ENCODE results near the gene CDH13. TPM values are rescaled to one million over a fixed set of nuclear protein-coding genes. Genes with fewer than 3 reads are reported as not detected.

Gene CDH13
- total RNA-seq, 1 donor from 2014 or later, result 28.9 TPM

GRCh38 chr16:82628711-82629110 lies 1.9 kb downstream of the CDH13 start:
- no peak for DNase-seq

GRCh38 chr16:82629441-82630027 lies 2.8 kb downstream of the CDH13 start:
- no peak for DNase-seq

GRCh38 chr16:82630219-82630618 lies 3.5 kb downstream of the CDH13 start:
- no peak for DNase-seq

DNA sequence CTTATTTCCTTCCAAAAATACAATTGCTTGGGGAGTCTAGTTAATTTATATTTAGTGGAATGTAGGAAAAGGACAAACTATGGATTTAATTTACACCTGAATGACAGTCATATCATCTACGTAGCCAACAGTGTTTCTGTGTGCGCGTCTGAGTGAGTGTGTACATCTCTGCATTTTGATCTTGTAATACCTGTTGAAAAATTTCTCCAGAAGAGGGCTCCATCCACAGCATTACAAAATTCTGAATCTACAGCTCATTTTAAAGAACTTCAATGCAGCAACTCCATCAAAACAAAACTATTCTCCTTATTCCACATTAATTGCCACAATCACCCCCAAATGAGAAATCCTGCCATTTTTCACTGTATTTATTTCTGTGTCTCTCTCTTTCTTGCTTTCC lies 3.9 kb downstream of the CDH13 start:
- no peak for DNase-seq

DNA sequence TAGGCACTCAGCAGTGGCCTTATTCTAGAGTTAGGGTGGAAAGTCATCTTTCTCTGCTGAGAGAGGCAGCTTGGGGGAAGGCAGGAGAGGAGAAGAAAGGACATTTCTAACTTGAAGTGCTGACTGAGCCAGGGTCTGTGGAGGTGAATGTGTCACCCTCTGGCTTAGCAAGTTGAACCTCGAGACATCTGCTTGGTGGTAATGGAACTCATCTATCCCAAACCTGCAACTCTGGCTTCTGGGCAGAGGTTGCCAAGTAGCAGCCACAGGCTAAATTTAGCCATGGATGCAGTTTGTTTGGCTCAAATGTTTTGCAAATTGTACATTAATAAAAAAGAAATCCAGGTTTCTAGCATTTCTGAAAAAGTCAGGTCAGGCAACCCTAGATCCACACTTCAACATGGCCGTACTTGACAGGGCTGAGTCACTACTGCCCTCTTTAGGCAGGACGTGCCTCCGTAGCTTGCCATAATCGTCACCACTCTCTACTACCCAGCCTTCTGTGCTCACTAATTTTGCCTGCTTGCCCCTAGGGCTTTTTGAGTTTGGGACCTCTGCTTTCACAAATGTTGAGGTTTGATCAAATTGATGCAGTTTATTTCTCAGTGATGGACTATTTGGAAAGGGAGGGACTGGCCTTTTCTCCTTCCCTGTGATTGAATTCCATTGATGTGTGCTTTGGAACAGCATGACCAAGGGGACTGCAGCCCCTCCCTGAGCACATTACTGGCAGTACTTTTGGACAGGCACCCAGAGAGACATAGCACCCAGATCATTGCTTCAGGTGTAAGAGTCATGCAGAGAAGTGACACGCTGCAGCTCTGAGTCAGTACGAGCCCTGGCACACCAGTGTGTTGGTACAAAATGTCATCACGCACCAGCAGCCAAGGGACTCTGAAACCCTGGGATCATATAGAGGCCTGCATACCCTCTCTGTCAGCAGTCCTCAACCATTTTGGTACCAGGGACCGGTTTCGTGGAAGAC lies 5.2 kb downstream of the CDH13 start:
- DNase-seq, result no peak

DNA sequence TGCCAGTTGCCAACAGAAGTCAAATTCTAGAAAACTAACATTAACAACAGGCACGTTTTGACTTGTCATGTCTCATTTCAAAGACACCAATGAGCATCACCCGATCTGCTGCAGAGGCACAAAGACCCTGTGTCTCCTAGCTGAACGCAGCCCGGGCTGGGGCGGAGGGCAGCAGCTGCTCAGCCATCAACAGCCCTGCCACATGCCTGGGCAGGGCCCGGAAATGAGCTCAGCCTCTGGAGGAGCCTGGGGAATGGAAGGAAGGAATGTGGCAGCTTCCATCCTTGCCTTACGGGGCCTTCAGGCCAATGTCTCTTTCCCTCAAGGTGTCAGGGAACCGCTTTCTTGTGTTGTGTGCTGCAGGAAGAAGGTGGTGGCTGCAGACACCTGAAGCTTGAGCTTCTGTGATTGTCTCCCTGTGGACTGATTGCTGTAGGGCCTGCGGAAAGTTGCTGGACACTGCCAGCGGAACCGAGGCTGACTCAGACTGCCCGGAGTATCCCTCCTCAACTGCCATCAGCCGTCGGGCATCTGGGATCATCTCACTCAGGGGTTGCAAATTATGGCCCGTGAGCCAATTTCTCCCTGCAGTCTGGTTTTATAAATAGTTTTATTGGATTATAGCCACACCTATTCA lies 7.3 kb downstream of the CDH13 start:
- DNase-seq, result peak; percentile 32

- DNase-seq, result no peak
These were observed 8.3 kb downstream of the CDH13 start for GRCh38 chr16:82634955-82635610.

DNA sequence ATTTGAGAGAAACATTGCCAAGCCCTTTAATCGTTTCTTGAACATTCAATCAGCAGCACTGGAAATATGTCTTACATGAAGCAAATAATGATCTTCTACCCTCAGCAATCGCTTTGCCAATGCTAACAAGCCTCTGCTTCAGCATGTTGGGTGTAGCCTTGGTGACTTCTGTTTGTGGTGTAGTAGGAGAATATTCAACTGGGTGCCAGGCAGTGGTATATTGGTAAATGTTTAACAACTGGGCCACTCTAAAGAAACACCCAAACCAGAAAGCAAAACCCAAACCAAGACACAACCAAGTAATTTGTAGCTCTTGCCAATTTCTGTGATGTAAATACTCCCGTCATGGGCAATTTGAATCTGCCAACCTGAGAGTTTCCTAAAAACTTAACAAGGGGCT lies 9.7 kb downstream of the CDH13 start:
- DNase-seq, result no peak

DNA sequence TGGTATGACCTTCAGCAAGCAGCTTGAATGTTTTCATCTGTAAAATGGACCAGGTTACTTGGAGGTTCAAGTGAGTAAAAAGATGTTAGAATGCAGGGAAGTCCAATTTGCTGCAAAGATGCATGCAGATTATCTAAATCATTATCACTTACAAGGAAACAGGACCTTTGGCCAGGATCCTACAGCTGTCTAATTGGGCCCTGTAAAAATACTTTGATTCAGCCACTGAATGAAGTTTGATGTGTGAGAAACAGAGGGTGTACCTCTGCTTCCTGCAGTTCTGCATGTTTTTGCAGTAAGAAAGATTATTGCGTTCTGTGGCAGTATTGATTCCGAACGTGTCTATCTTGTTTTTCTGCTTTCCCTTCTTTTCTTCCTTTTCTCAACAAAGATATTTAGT lies 10.2 kb downstream of the CDH13 start:
- no peak for DNase-seq

GRCh38 chr16:82638095-82638798 lies 11.5 kb downstream of the CDH13 start:
- DNase-seq, result no peak

DNA sequence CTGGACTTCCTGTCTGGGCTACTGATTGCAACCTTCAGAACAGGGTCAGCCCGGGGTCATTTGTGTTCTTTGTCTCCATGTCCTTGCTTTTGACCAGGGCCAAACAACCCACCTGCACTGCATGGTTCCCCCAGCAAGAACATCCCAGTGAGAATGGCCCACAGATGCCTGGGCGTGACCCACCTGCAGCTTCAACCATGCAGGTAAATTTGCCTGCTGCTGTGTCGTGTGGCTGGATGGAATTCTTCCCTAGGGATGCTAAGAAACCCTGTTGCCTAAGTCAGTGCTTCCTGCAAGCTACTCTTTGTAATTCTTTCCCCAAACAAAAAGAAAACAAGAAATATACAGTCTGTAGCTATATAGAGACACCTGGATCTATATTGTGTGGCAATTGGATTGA lies 12.5 kb downstream of the CDH13 start:
- DNase-seq, result no peak

DNA sequence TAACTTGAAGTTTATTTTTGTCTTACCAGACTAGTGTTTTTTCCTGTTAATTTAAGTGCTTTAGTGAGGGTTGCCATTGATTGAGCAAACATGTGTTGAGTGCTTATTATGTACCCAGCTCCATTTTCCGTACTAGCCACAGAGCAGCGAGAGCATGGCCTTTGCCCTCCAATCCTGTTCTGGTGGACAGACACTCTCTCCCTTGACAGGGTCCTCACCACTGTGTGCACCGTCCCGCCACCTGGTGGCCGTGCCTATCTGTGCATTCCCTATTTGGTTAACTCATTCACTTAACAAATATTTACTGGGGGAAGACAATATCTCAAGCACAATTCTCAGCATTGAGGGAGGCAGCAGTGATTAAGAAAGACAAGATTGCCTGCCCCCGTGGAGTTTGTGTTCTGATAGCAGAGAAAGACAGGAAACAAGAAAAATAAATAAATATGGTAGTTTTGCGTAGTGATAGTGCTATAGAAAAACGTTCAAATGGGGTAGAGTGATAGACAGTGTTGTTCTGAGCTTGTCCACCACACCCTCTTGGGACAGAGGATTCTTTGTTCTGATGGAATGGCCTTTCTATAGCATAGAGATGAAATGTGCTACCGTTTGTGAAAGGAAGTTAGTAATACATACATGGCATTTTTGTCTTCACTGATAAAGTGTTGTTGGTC lies 13.0 kb downstream of the CDH13 start:
- DNase-seq, result no peak

- no peak for DNase-seq
These were observed 14.7 kb downstream of the CDH13 start for GRCh38 chr16:82641336-82641984.

- no peak for DNase-seq
These were observed 16.4 kb downstream of the CDH13 start for GRCh38 chr16:82643136-82643535.

DNA sequence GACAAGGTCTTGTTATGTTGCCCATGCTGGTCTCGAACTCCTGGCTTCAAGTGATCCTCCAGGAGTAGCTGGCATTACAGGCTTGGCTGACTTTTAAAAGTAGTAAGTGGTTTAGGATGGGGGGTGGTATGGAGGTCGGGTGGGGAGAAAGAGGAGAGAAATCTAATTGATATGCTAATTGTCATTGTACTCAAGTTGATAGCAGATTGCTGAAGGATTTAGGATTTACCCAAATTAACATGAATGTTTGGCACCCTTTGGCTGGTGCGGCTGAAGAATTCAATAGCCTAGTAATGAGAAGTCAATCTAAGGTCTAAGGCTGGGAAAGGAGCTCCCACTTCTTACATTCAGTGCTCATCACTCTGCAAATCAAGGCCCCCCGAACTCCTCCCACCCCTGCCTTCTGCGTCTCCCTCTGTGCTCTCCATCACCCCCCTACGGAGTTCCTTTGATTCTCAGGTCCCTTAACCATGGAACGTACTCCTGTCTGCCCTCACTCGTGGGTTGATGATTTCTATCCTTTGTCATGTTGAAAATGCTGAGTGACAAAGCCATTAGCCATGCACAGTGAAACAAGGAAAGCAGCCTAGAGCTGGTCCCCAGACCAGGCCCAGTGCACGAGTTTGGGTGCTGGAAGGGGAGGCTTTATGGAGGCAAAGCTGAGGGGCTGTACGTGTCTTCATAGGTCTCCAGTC lies 17.3 kb downstream of the CDH13 start:
- no peak for DNase-seq

- DNase-seq, result no peak
These were observed 19.7 kb downstream of the CDH13 start for GRCh38 chr16:82646504-82646903.

GRCh38 chr16:82649766-82650165 lies 23.0 kb downstream of the CDH13 start:
- no peak for DNase-seq

DNA sequence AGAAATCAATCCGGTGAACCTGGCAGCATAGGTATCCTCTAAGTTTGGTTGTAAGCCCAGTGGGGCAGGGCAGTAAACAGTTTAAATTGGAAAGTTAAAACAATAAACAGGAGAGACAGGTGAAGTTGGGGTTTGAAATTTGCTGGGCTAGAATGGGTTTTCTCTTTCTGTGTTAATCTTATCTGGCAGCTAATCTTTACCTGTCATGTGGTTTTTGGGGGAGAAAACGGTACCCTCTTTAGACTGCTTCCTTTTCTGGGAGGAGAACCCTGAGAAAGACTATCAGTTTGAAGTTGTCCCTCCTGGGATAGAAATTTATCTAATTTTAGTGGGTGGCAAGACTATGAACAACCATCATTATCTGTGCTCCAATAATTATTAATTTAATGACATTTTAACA lies 24.0 kb downstream of the CDH13 start:
- DNase-seq, result no peak

GRCh38 chr16:82651921-82652601 lies 25.3 kb downstream of the CDH13 start:
- DNase-seq, result no peak

- DNase-seq, result no peak
These were observed 26.1 kb downstream of the CDH13 start for GRCh38 chr16:82652826-82653225.

All from skin of body (tissue), 2 donors.